Neural cell (in vitro differentiated cells): ENCODE data around the gene ANKS1B. TPM values are rescaled to one million over a fixed set of nuclear protein-coding genes. Genes with fewer than 3 reads are reported as not detected.

Experiments
- H2AFZ ChIP-seq: fragments of 200-600, 300-800 bp; sonication (generic), shearing (Covaris generic); 2 replicates; pipeline ENCODE4 v1.6.0; 2014; ENCODE audit warnings: low read depth, mild to moderate bottlenecking, antibody characterized with exemption, low read length, moderate library complexity
- H3F3A ChIP-seq: fragments of 200-600 bp; shearing (Covaris generic); 2 replicates; pipeline ENCODE4 v1.6.1; 2016; ENCODE audit warnings: mild to moderate bottlenecking, moderate library complexity, mixed read lengths, antibody characterized with exemption, low read length; ENCODE audit not compliant: insufficient read depth, poor library complexity, severe bottlenecking
- H3K27ac ChIP-seq: fragments of 200-600, 300-800 bp; sonication (generic), shearing (Covaris generic); 2 replicates; pipeline ENCODE4 v1.5.1; 2014; ENCODE audit warnings: mild to moderate bottlenecking, low read length, moderate library complexity
- H3K27me3 ChIP-seq: fragments of 300-800, 200-600 bp; sonication (generic), shearing (Covaris generic); 2 replicates; pipeline ENCODE4 v1.6.0; 2014; ENCODE audit warnings: mild to moderate bottlenecking, low read depth, low read length, moderate library complexity; ENCODE audit not compliant: insufficient read depth
- H3K36me3 ChIP-seq: fragments of 300-800, 200-600 bp; sonication (generic), shearing (Covaris generic); 2 replicates; pipeline ENCODE4 v1.5.1; 2014; ENCODE audit warnings: mild to moderate bottlenecking, antibody characterized with exemption, low read length, moderate library complexity; ENCODE audit not compliant: insufficient read depth
- H3K4me2 ChIP-seq: fragments of 300-800, 200-600 bp; sonication (generic), shearing (Covaris generic); 2 replicates; pipeline ENCODE4 v1.6.0; 2014; ENCODE audit warnings: mild to moderate bottlenecking, low read length
- H3K4me3 ChIP-seq: fragments of 300-800, 200-600 bp; sonication (generic), shearing (Covaris generic); 2 replicates; pipeline ENCODE4 v1.5.1; 2014; ENCODE audit warnings: mild to moderate bottlenecking, low read length, moderate library complexity
- H3K79me2 ChIP-seq: fragments of 200-600 bp; shearing (Covaris generic); replicated peaks from 2 replicates; pipeline ENCODE4 v1.6.0; 2014; ENCODE audit warnings: mild to moderate bottlenecking, low read length, moderate library complexity; ENCODE audit not compliant: insufficient read depth
- H3K9ac ChIP-seq: fragments of 300-800, 200-600 bp; sonication (generic), shearing (Covaris generic); 2 replicates; pipeline ENCODE4 v1.6.1; 2016; ENCODE audit warnings: mild to moderate bottlenecking, low read length, mixed read lengths
- H3K9me2 ChIP-seq: fragments of 200-600 bp; shearing (Covaris generic); 2 replicates; pipeline ENCODE4 v1.6.1; 2016; ENCODE audit warnings: mild to moderate bottlenecking, low read length, mixed read lengths; ENCODE audit not compliant: insufficient read depth
- H3K9me3 ChIP-seq: fragments of 200-600, 300-800 bp; sonication (generic), shearing (Covaris generic); 2 replicates; pipeline ENCODE4 v1.6.1; 2016; ENCODE audit warnings: mild to moderate bottlenecking, mixed run types, low read length, moderate library complexity, mixed read lengths
- H4K20me1 ChIP-seq: fragments of 200-600 bp; shearing (Covaris generic); 2 replicates; pipeline ENCODE4 v1.6.1; 2016; ENCODE audit warnings: mild to moderate bottlenecking, mixed run types; ENCODE audit not compliant: insufficient read depth
- CTCF ChIP-seq: fragments of 450-650 bp; IDR thresholded peaks from 2 replicates; pipeline ENCODE4 v1.5.1; 2014; ENCODE audit warnings: antibody characterized with exemption, mild to moderate bottlenecking, moderate library complexity; ENCODE audit not compliant: poor library complexity, severe bottlenecking
- EP300 ChIP-seq: fragments of 450-650 bp; conservative IDR thresholded peaks from 2 replicates; pipeline ENCODE4 v1.6.1; 2014; ENCODE audit warnings: antibody characterized with exemption, mild to moderate bottlenecking, moderate library complexity; ENCODE audit not compliant: poor library complexity, severe bottlenecking
- EZH2 ChIP-seq: fragments of 200-600, 300-800 bp; shearing (Covaris generic), sonication (generic); IDR thresholded peaks from 2 replicates; pipeline ENCODE4 v1.6.1; 2014; ENCODE audit warnings: antibody characterized with exemption, low read length, borderline replicate concordance, mild to moderate bottlenecking; ENCODE audit not compliant: insufficient read depth, poor library complexity, severe bottlenecking
- MXI1 ChIP-seq: fragments of 450-650 bp; conservative IDR thresholded peaks from 2 replicates; pipeline ENCODE4 v1.6.1; 2014; ENCODE audit warnings: antibody characterized with exemption, mild to moderate bottlenecking; ENCODE audit not compliant: poor library complexity, severe bottlenecking
- POLR2AphosphoS5 ChIP-seq: IDR thresholded peaks from 2 replicates; pipeline ENCODE4 v1.6.1; 2012
- RAD21 ChIP-seq: fragments of 450-650 bp; conservative IDR thresholded peaks from 2 replicates; pipeline ENCODE4 v1.6.1; 2014; ENCODE audit warnings: antibody characterized with exemption, mild to moderate bottlenecking, moderate library complexity
- REST ChIP-seq: IDR thresholded peaks from 2 replicates; pipeline ENCODE4 v1.6.1; 2012; ENCODE audit warnings: borderline replicate concordance
- SMC3 ChIP-seq: fragments of 450-650 bp; conservative IDR thresholded peaks from 2 replicates; pipeline ENCODE4 v1.6.1; 2014; ENCODE audit warnings: antibody characterized with exemption, mild to moderate bottlenecking, moderate library complexity; ENCODE audit not compliant: poor library complexity
- TAF1 ChIP-seq: IDR thresholded peaks from 2 replicates; pipeline ENCODE4 v1.6.1; 2012; ENCODE audit warnings: low read depth
- polyA plus RNA-seq: library from polyadenylated mRNA; depleted of rRNA; stranded (reverse); fragments of >200 nt; gene quantifications from 2 replicates; pipeline ENCODE4 v1.2.3, GENCODE V29; 2014

The ANKS1B gene
- polyA plus RNA-seq, 1 donor from 2014 or later: 65.6 TPM

- no peaks in the 10 kb centered on the region for H3K27me3 ChIP-seq
- no peaks in the 10 kb centered on the region for H3K79me2 ChIP-seq
- TF ChIP-seq MXI1 (no peak), EP300 (no peak), POLR2AphosphoS5 (no peak), REST (no peak), EZH2 (no peak), SMC3 (no peak), RAD21 (no peak), CTCF (no peak), TAF1 (no peak)
- no peak overlapping the region for H3K4me3 ChIP-seq
- peaks cover 6% of the 10 kb centered on the region for H3K36me3 ChIP-seq
- H3K4me2 ChIP-seq: no peak overlapping the region
- H3K9ac ChIP-seq: no peak overlapping the region
- H2AFZ ChIP-seq: no peak overlapping the region
- no peaks in the 10 kb centered on the region for H3K9me3 ChIP-seq
- H4K20me1 ChIP-seq: no peaks in the 10 kb centered on the region
- H3K27ac ChIP-seq: no peak overlapping the region
- no peaks in the 10 kb centered on the region for H3F3A ChIP-seq
- no peaks in the 10 kb centered on the region for H3K9me2 ChIP-seq
These were observed 862.2 kb downstream of the ANKS1B start for GRCh38 chr12:99122496-99122895.

- Histone ChIP-seq H3K4me3 (no peak overlapping the region), H3K36me3 (peaks cover 6% of the 10 kb centered on the region), H2AFZ (no peak overlapping the region), H3K9me2 (no peaks in the 10 kb centered on the region), H4K20me1 (no peaks in the 10 kb centered on the region), H3K9me3 (no peaks in the 10 kb centered on the region), H3K4me2 (no peak overlapping the region), H3K27ac (no peak overlapping the region), H3K79me2 (no peaks in the 10 kb centered on the region), H3K27me3 (no peaks in the 10 kb centered on the region), H3K9ac (no peak overlapping the region), H3F3A (no peaks in the 10 kb centered on the region)
- TF ChIP-seq MXI1: no peak
- no peak for TF ChIP-seq POLR2AphosphoS5
- TF ChIP-seq CTCF: no peak
- TF ChIP-seq EZH2: no peak
- no peak for TF ChIP-seq RAD21
- no peak for TF ChIP-seq TAF1
- no peak for TF ChIP-seq REST
- TF ChIP-seq SMC3: no peak
- no peak for TF ChIP-seq EP300
These were observed 863.2 kb downstream of the ANKS1B start for GRCh38 chr12:99121546-99121945.
